DOHH2 (cell line): Measurements from ENCODE around the gene DEF6.

Source experiments
- H3F3A ChIP-seq: fragments of 200-600 bp; sonication (generic), shearing (Covaris generic); 2 replicates; pipeline ENCODE4 v1.6.0; 2016; ENCODE audit warnings: antibody characterized with exemption, mild to moderate bottlenecking; ENCODE audit not compliant: control insufficient read depth, insufficient read depth
- H3K27ac ChIP-seq: fragments of 200-600 bp; sonication (generic); 2 replicates; pipeline ENCODE4 v1.5.1; 2014; ENCODE audit warnings: low read depth, mild to moderate bottlenecking, low read length, moderate library complexity
- H3K27me3 ChIP-seq: fragments of 200-600 bp; sonication (generic); 2 replicates; pipeline ENCODE4 v1.6.1; 2014; ENCODE audit warnings: mild to moderate bottlenecking, low read length, mixed read lengths; ENCODE audit not compliant: control insufficient read depth
- H3K36me3 ChIP-seq: fragments of 200-600 bp; sonication (generic); 2 replicates; pipeline ENCODE4 v1.6.1; 2014; ENCODE audit warnings: mild to moderate bottlenecking, low read length, moderate library complexity, mixed read lengths; ENCODE audit not compliant: control insufficient read depth
- H3K4me1 ChIP-seq: fragments of 200-600 bp; sonication (generic); 2 replicates; pipeline ENCODE4 v1.6.1; 2014; ENCODE audit warnings: mild to moderate bottlenecking, low read length, mixed read lengths; ENCODE audit not compliant: control insufficient read depth
- H3K4me2 ChIP-seq: fragments of 200-600 bp; sonication (generic); 2 replicates; pipeline ENCODE4 v1.6.0; 2014; ENCODE audit warnings: mild to moderate bottlenecking, low read length, moderate library complexity
- H3K4me3 ChIP-seq: fragments of 200-600 bp; sonication (generic); 2 replicates; pipeline ENCODE4 v1.5.1; 2014; ENCODE audit warnings: mild to moderate bottlenecking, low read length, mixed read lengths
- H3K79me2 ChIP-seq: fragments of 200-600 bp; sonication (generic); 2 replicates; pipeline ENCODE4 v1.6.1; 2014; ENCODE audit warnings: mild to moderate bottlenecking, low read length, mixed read lengths; ENCODE audit not compliant: control insufficient read depth
- H3K9me2 ChIP-seq: fragments of 200-600 bp; sonication (generic); replicated peaks from 2 replicates; pipeline ENCODE4 v1.6.1; 2014; ENCODE audit warnings: mild to moderate bottlenecking, low read length, mixed read lengths; ENCODE audit not compliant: control insufficient read depth
- H3K9me3 ChIP-seq: fragments of 200-600 bp; sonication (generic); 2 replicates; pipeline ENCODE4 v1.6.1; 2014; ENCODE audit warnings: antibody characterized with exemption, low read length, mixed read lengths; ENCODE audit not compliant: control insufficient read depth, insufficient read depth
- H4K20me1 ChIP-seq: fragments of 200-600 bp; sonication (generic); 2 replicates; pipeline ENCODE4 v1.6.0; 2014; ENCODE audit warnings: low read depth, mild to moderate bottlenecking, antibody characterized with exemption, low read length, moderate library complexity; ENCODE audit not compliant: control insufficient read depth, insufficient read depth
- CTCF ChIP-seq: fragments of 200-600 bp; sonication (generic); IDR thresholded peaks from one replicate; pipeline ENCODE4 v1.5.1; 2014; ENCODE audit warnings: antibody characterized with exemption, mild to moderate bottlenecking, low read depth, low read length; ENCODE audit not compliant: poor library complexity, severe bottlenecking
- EZH2phosphoT487 ChIP-seq: fragments of 200-600 bp; sonication (generic); IDR thresholded peaks from 2 replicates; pipeline ENCODE4 v1.6.1; 2017; ENCODE audit warnings: borderline replicate concordance, mild to moderate bottlenecking, antibody characterized with exemption, low read length, moderate library complexity, mixed read lengths

Gene DEF6

GRCh38 chr6:35272005-35272404, 25.6 kb upstream of the DEF6 start:
- Histone ChIP-seq H3K4me3 (no peak overlapping the region), H3K9me2 (no peaks in the 10 kb centered on the region), H3K4me1 (no peaks in the 10 kb centered on the region), H3K79me2 (no peaks in the 10 kb centered on the region; the same call in 1 of the 2 replicates), H3K27ac (no peak overlapping the region), H3K27me3 (no peaks in the 10 kb centered on the region), H4K20me1 (no peaks in the 10 kb centered on the region), H3K9me3 (no peaks in the 10 kb centered on the region), H3F3A (no peaks in the 10 kb centered on the region), H3K4me2 (no peak overlapping the region), H3K36me3 (0 out of 2 replicates have a peak, but pooled peaks cover 4% of the 10 kb centered on the region)
- TF ChIP-seq EZH2phosphoT487 (no peak), CTCF (no peak)

- TF ChIP-seq CTCF (no peak), EZH2phosphoT487 (no peak)
- Histone ChIP-seq H3K36me3 (0 out of 2 replicates have a peak, but pooled peaks cover 4% of the 10 kb centered on the region), H3K4me1 (no peaks in the 10 kb centered on the region), H3F3A (no peaks in the 10 kb centered on the region), H3K9me2 (no peaks in the 10 kb centered on the region), H3K4me2 (no peak overlapping the region), H3K79me2 (no peaks in the 10 kb centered on the region), H3K27me3 (no peaks in the 10 kb centered on the region), H4K20me1 (no peaks in the 10 kb centered on the region), H3K4me3 (no peak overlapping the region), H3K27ac (no peak overlapping the region), H3K9me3 (no peaks in the 10 kb centered on the region)
These were observed 23.6 kb upstream of the DEF6 start for GRCh38 chr6:35273822-35274559.

GRCh38 chr6:35275744-35276260, 21.8 kb upstream of the DEF6 start:
- no peak overlapping the region for H3K27ac ChIP-seq
- no peaks in the 10 kb centered on the region for H3K27me3 ChIP-seq
- H4K20me1 ChIP-seq, result no peaks in the 10 kb centered on the region
- no peaks in the 10 kb centered on the region for H3K9me3 ChIP-seq
- H3K79me2 ChIP-seq, result no peaks in the 10 kb centered on the region
- no peaks in the 10 kb centered on the region for H3K9me2 ChIP-seq
- no peaks in the 10 kb centered on the region for H3K4me1 ChIP-seq
- TF ChIP-seq EZH2phosphoT487 (no peak), CTCF (no peak)
- no peaks in the 10 kb centered on the region for H3K36me3 ChIP-seq
- no peak overlapping the region for H3K4me2 ChIP-seq
- no peaks in the 10 kb centered on the region for H3F3A ChIP-seq
- H3K4me3 ChIP-seq, result no peak overlapping the region
